NCI-H1417 treated with DMSO at 0.1 percent for 48 hours (cell line): ENCODE results near the gene ACAD8.

Experiments
- DNase-seq: peaks from one replicate; lab custom pipeline; 2025; lab: John Stamatoyannopoulos, UW

ACAD8 gene

DNA sequence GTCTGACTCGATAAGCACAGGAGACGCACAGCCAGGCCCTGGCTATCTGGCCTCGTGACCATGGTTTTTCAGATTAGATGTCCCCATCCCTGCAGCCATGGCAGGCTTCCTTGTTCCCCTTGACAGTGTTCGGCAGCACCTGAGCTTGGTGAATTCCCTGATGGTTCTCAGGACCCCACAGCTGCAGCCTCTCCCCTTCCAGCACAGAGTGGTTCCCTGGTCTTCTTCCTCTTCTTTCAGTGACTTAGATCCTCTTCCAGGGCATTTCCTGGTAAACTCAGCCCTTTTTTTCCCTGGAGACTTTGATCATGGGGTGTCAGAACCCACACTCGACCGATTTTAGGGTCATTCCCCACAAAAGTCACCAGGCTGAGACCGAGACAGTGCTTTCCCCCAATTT, 37.3 kb downstream of the ACAD8 start:
- no peak for DNase-seq

DNA sequence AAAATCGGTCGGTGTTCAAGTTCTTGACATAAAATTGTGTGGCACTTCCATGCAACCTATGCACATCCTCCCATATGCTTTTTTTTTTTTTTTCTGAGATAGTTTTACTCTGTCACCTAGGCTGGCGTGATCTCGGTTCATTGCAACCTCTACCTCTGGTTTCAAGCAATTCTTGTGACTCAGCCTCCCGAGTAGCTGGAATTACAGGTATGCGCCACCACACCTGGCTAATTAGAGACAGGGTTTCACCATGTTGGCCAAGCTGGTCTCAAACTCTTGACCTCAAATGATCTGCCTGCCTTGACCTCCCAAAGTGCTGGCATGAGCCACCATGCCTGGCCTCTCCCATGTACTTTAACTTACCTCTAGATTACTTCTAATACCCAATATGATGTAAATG, 37.8 kb downstream of the ACAD8 start:
- no peak for DNase-seq

DNA sequence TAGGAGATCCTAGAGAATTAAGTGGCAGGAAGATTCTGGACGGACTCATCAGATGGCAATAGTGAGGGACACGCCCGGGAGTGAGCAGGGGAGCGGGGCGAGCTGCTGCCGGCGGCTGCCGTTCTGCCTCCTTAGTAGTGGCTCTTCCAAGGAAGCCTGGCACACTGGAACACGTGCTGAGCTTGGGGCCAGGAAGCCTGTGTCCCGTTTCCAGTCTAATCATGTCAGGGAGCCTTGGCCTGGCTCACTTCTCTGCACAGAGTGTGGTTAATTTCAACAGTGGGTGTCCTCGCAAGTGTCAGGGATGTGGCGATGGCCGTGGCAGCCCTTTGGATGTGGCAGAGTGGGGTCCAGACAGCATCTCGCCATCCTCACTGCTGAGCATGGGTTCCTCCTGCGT, 39.3 kb downstream of the ACAD8 start:
- DNase-seq, result no peak

DNA sequence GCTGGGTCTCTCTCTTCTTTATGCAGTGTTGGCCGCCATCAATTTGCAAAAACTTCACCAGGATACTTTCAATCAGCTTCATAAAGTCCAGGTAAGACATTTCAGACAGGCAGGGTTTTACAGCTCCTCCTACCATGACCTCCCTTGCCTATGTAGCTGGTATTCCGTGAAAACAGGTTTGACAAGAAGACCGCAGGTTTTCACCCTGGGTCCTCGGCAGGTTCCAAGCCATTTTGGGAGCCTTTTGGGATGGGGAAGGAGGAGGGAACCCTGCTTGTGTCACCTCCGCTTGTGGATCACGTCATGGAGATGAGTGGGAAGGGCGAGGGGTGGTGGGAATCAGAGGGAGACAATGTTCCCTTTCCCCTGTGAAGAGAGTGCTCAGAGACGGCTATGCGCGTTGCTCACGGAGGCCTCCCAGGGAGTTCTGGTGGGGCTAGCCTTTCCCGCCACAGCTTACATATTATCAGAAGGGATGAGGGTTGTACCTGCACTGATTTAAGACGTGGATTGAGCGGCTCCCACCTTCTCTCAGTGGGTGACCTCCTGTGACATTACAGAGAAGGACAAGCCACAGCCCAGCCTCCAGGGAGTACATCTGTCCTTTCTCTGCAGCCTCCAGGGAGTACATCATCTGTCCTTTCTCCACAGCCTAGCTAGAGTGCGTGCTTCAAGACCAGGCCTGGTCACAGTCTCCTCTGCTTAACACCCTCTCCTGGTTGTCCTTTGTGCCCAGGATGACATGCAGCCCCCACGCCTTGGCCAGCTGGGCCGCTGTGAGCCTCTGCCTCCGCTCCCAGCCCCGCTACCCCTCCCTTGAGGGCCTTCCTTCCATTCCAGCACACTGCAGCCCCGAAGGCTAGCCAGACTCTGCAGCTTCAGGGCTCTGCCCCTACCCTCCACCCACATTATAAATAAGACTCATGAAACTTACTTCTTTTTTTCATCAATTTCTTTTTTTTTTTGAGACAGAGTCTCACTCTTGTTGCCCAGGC, 40.0 kb downstream of the ACAD8 start:
- no peak for DNase-seq

DNA sequence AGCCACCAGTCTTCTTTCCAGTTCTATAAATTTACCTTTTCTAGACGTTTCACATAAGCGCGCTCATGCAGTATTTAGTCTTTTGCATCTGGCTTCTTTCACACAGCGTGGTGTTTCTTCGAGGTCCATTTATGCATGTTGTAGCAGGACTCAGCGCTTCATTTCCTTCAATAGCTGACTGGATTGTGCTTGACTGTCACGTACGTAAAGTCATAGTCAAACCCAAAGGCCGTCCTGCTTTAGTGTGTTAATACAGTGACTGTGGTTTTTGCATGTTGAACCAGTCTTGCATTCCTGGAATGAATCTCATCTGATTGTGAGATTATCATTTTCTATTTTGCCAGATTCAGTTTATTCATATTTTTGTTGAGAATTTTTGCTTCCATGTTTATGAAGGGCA, 41.3 kb downstream of the ACAD8 start:
- no peak for DNase-seq

DNA sequence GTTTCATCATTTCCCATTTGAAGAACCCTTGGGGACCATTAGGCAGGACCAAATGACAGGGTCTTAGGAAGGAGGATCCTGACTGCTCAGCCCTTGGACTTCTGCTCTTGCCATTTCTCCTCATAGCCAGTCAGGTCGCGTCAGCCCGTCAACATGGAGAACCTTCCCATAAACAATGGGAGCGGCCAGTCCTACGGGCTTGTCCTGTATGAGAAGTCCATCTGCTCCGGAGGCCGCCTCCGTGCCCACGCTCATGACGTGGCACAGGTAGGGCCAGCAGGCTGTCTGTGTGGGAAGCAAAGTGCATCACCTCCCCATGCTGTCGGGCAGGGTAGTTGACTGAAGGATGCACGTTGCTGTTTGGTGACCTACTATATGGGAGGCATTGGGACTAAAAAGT, 58.9 kb downstream of the ACAD8 start:
- no peak for DNase-seq

DNA sequence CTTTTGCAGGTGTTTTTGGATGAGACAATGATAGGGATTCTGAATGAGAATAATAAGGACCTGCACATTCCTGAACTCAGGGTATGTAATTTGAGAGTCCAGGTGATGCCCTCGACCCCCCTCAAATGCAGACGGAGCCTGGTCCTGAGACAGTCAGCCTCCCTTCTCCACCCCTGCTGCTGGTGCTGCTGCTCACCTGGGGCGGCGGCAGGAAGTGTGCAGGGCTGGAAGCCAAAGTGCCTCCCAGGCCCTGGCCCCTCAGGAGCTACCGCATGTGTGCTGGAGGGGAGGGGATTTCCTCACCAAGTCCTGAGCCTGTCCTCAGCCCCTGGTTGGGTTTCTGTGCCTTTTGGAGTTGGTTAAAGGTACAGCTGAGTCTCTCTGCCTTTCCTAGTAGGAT, 59.4 kb downstream of the ACAD8 start:
- DNase-seq, result no peak

DNA sequence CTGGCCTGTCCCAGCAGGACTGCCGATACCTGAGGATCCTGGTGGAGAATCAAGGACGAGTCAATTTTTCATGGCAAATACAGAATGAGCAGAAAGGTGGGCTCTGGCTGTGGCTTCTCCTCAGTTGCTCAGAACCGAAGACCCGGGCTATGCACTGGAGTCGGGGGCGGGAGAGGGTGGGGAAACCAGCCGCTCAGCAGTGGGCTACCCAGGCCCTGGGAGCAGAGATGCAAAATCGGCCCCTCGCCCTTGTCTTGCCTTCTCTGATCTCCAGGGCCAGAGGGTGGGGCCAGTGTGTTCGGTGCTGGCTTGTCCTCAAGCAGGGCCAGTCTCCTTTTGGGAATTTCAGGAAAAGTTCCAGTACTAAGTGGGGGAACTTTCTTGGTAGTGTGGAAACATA, 60.0 kb downstream of the ACAD8 start:
- no peak for DNase-seq

DNA sequence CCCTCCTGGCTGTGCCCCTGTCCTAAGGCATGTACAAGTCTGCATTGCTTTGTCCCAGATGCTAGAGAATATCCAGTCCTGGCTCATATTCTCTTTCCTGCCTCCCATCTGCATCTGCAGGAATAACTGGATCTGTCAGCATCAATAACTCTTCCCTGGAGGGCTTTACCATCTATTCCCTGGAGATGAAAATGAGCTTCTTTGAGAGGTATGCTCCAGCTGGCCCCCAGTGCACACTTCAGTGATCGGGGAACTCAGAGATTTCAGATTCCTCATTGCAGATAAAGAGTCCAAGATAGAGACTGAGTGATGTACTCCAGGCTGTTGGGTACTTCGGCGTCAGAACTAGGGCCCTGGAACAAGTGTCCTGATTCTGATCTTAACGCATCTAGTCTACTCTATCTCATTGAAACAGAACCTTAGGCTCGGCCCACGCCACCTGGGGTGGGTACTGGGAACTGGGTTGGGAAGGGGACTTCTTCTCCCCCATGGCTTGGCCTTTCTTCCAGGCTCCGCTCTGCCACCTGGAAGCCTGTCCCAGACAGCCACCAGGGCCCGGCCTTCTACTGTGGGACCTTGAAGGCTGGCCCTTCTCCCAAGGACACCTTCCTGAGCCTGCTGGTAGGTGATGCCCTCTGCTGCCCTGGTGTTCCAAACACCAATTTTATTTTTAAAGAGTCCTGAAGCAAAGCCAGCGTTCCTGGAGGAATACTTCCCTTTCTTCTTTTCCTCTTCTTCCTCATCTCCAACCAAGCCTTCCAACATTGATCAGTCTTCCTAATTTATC, 60.6 kb downstream of the ACAD8 start:
- DNase-seq, result no peak
